K562 (cell line): ENCODE data around the gene DTNBP1. TPM values are rescaled to one million over a fixed set of nuclear protein-coding genes. Genes with fewer than 3 reads are reported as not detected.

Source experiments
- CBFA2T2 ChIP-seq: fragments of 450-650 bp; conservative IDR thresholded peaks from 2 replicates; pipeline ENCODE4 v1.6.1; 2017; ENCODE audit warnings: mild to moderate bottlenecking
- CHAMP1 ChIP-seq: fragments of 450-650 bp; IDR thresholded peaks from 2 replicates; pipeline ENCODE4 v1.6.1; 2016; ENCODE audit warnings: mild to moderate bottlenecking
- ELK3 ChIP-seq: fragments of 450-650 bp; formaldehyde crosslinking; IDR thresholded peaks from 2 replicates; pipeline ENCODE4 v1.4.0; 2020; ENCODE audit warnings: mild to moderate bottlenecking
- KLF16 ChIP-seq: IDR thresholded peaks from 2 replicates; pipeline ENCODE4 v1.6.1; 2016; ENCODE audit warnings: antibody characterized with exemption
- MAFK ChIP-seq: IDR thresholded peaks from 2 replicates; pipeline ENCODE4 v1.6.1; 2011; ENCODE audit warnings: low read length, improper control_type of control experiment
- MAZ ChIP-seq, 2 experiments: fragments of 450-650 bp in 1 of 2; sonication (generic) in 1 of 2; formaldehyde crosslinking; IDR thresholded peaks in 1 of 2; conservative IDR thresholded peaks in 1 of 2; 2 replicates each; pipeline versions ENCODE4 v1.4.0 to v1.5.0; 2020; ENCODE audit warnings: mild to moderate bottlenecking in 1 of 2, missing genetic modification reagents in 1 of 2
- MNT ChIP-seq, 2 experiments: fragments of 450-650 bp; conservative IDR thresholded peaks; 2 replicates each; pipeline ENCODE4 v1.6.1; 2017; ENCODE audit warnings: mild to moderate bottlenecking in 2 of 2, moderate library complexity in 2 of 2
- NCOA2 ChIP-seq, 2 experiments: fragments of 450-650 bp; IDR thresholded peaks; 2 replicates each; pipeline ENCODE4 v1.6.1; 2018; ENCODE audit warnings: mild to moderate bottlenecking in 2 of 2, moderate library complexity in 1 of 2; ENCODE audit not compliant: partially characterized antibody in 2 of 2
- PCBP1 ChIP-seq: fragments of 200-400 bp; formaldehyde crosslinking; IDR thresholded peaks from 2 replicates; pipeline ENCODE4 v1.6.1; 2018; ENCODE audit warnings: mild to moderate bottlenecking, low read depth, low read length; ENCODE audit not compliant: poor library complexity, severe bottlenecking
- TEAD4 ChIP-seq, 2 experiments: sonication (generic) in 1 of 2; formaldehyde crosslinking in 1 of 2; IDR thresholded peaks; 2 replicates each; pipeline versions ENCODE4 v1.6.1 to v1.8.0; 2012 to 2022; ENCODE audit warnings: borderline replicate concordance in 1 of 2, inconsistent platforms in 1 of 2, low read length in 1 of 2, mild to moderate bottlenecking in 1 of 2, missing genetic modification reagents in 1 of 2
- TOE1 ChIP-seq, 2 experiments: fragments of 450-650 bp in 1 of 2; sonication (generic) in 1 of 2; formaldehyde crosslinking in 1 of 2; IDR thresholded peaks; 2 replicates each; pipeline versions ENCODE4 v1.7.1 to v1.8.0; 2016 to 2022; ENCODE audit warnings: borderline replicate concordance in 2 of 2, mild to moderate bottlenecking in 2 of 2, antibody characterized with exemption in 1 of 2, inconsistent platforms in 1 of 2, low read depth in 1 of 2, missing genetic modification reagents in 1 of 2, moderate library complexity in 1 of 2
- ZC3H4 ChIP-seq: sonication (generic); formaldehyde crosslinking; IDR thresholded peaks from 2 replicates; pipeline ENCODE4 v1.9.0; 2021; ENCODE audit warnings: missing genetic modification reagents, borderline replicate concordance
- ZNF277 ChIP-seq: fragments of 250-450 bp; sonication (Bioruptor Pico); IDR thresholded peaks from 2 replicates; pipeline ENCODE4 v1.8.0; 2022; ENCODE audit warnings: inconsistent platforms, mild to moderate bottlenecking, moderate library complexity, borderline replicate concordance
- ZNF384 ChIP-seq: IDR thresholded peaks from 2 replicates; pipeline ENCODE4 v1.6.1; 2012; ENCODE audit warnings: low read depth, low read length, improper control_type of control experiment
- ZNF583 ChIP-seq: fragments of 250-450 bp; sonication (Bioruptor Pico); IDR thresholded peaks from 2 replicates; pipeline ENCODE4 v1.4.0; 2020
- ZNF589 ChIP-seq: fragments of 200-800 bp; sonication (Bioruptor generic); IDR thresholded peaks from 2 replicates; pipeline ENCODE4 v1.6.1; 2016; ENCODE audit warnings: low read depth, missing genetic modification characterization, missing compliant biosample characterization
- ZNF740 ChIP-seq, 3 experiments: fragments of 200-800 bp in 1 of 3; sonication (Bioruptor generic) in 1 of 3; sonication (generic) in 1 of 3; formaldehyde crosslinking in 1 of 3; IDR thresholded peaks; 2 replicates each; pipeline versions ENCODE4 v1.6.1 to v1.8.0; 2016 to 2022; ENCODE audit warnings: mild to moderate bottlenecking in 2 of 3, missing compliant biosample characterization in 2 of 3, missing genetic modification characterization in 2 of 3, missing genetic modification reagents in 1 of 3
- ZSCAN32 ChIP-seq: fragments of 450-650 bp; formaldehyde crosslinking; IDR thresholded peaks from 2 replicates; pipeline ENCODE4 v1.4.0; 2020; ENCODE audit warnings: mild to moderate bottlenecking, moderate library complexity
- polyA plus RNA-seq, 8 experiments: library from polyadenylated mRNA; depleted of rRNA in 4 of 8; stranded (reverse) in 5 of 8; unstranded in 3 of 8; fragments of >200 nt; fragmentation: Nextera tagmentation in 2 of 8; fragmentation: Illumina TruSeq in 1 of 8; extraction: Ambion mirVana in 2 of 8; extraction: Trizol in 1 of 8; gene quantifications; 2 replicates each; pipeline versions ENCODE4 v1.2.1 to v1.2.3, GENCODE V29; 2011 to 2014; ENCODE audit warnings: inconsistent platforms in 1 of 8, missing spikeins in 1 of 8
- total RNA-seq, 7 experiments: library from RNA; depleted of rRNA in 6 of 7; stranded (reverse); fragments of >200 nt in 6 of 7; fragmentation: Illumina TruSeq in 2 of 7; extraction: Trizol in 2 of 7; gene quantifications; 2 replicates each; pipeline versions ENCODE4 v1.2.1 to v1.2.3, GENCODE V29; 2011 to 2021; ENCODE audit warnings: low replicate concordance in 1 of 7

DTNBP1 gene
- total and polyA plus RNA-seq, 9 of the 15 experiments (the other 6 are each of a cell fraction or from before 2014, with no cell fraction given) = 16.7 to 54.5 (median 21.4) TPM

GRCh38 chr6:15622045-15622740 is 40.6 kb downstream of the DTNBP1 start (continued):
- no peak for TF ChIP-seq ZNF277
- TF ChIP-seq CBFA2T2 = no peak
- TF ChIP-seq NCOA2 (IDR thresholded peaks at IDR 0.05; ENCODE audit: partially characterized antibody in 2 of 2) = peak in 1 of 2 experiments; percentile 32
- TF ChIP-seq MAZ (CRISPR knock-in tag; conservative IDR thresholded peaks at IDR 0.05 in 1 of 2, IDR thresholded peaks at IDR 0.05 in 1 of 2) = peak in 1 of 2 experiments; percentile 3; a peak in 1 of 4 replicates
- TF ChIP-seq ZSCAN32 (CRISPR knock-in tag) = no peak
- no peak for TF ChIP-seq ELK3 (CRISPR knock-in tag)
- peak; percentile 6; the same call in 1 of the 2 replicates for TF ChIP-seq CHAMP1
- no peak for TF ChIP-seq ZNF384
- no peak for TF ChIP-seq ZC3H4
- TF ChIP-seq PCBP1 = no peak
- no peak for TF ChIP-seq MAFK
- TF ChIP-seq MNT (conservative IDR thresholded peaks at IDR 0.05) = peak in 1 of 2 experiments; percentile 28; a peak in 1 of 4 replicates
- TF ChIP-seq ZNF589 (CRISPR knock-in tag) = peak; percentile 35; the same call in 1 of the 2 replicates
- TF ChIP-seq KLF16 = no peak
- TF ChIP-seq ZNF583 = no peak
- 0 out of 2 replicates have a peak, but pooled peaks have one; percentile 40 for TF ChIP-seq TOE1 (IDR thresholded peaks at IDR 0.05; ENCODE audit: borderline replicate concordance)
- no peak for TF ChIP-seq TOE1 (CRISPR knock-in tag; IDR thresholded peaks at IDR 0.05; ENCODE audit: borderline replicate concordance, low read depth)
- no peak for TF ChIP-seq TEAD4 (IDR thresholded peaks at IDR 0.05; ENCODE audit: low read length)
- no peak for TF ChIP-seq TEAD4 (CRISPR knock-in tag; IDR thresholded peaks at IDR 0.05; ENCODE audit: borderline replicate concordance)
- no peak for TF ChIP-seq ZNF740 (CRISPR knock-in tag; IDR thresholded peaks at IDR 0.05)
- no peak for TF ChIP-seq ZNF740 (tag; IDR thresholded peaks at IDR 0.05)
